A549 (cell line): ENCODE measurements around the gene PYROXD2.

Experiments
- CTCF ChIP-seq: fragments of >200 bp; sonication (Bioruptor Twin); formaldehyde crosslinking; IDR thresholded peaks from 3 replicates; pipeline ENCODE4 v1.5.1; 2016
- MYC ChIP-seq: IDR thresholded peaks from 2 replicates; pipeline ENCODE4 v1.6.1; 2012; ENCODE audit warnings: mild to moderate bottlenecking, inconsistent platforms, low read length, improper control_type of control experiment, borderline replicate concordance
- POLR2A ChIP-seq: IDR thresholded peaks from 2 replicates; pipeline ENCODE4 v1.6.1; 2012; ENCODE audit warnings: mild to moderate bottlenecking, low read length

DNA sequence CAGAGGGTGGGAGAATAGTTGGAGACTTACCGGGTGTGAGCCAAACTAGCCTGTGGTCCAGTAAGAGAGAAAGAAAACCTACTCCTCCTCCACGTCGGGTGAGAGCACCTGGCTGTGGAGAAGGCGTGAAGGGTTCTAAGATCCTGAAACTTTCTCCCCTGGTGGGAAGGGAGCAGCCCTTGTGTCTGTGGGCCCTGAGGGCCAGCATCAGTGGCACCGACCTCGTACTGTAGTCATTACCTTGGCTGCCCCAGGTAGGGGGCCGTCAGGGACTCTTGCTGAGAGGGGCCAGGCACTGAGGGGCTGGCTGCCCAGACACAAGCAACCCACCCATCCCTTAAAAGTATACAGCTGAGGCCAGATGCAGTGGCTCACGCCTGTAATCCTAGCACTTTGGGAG is 77.5 kb downstream of the PYROXD2 start:
- TF ChIP-seq CTCF (no peak), POLR2A (no peak), MYC (no peak)
